ENCODE results near the gene LRRC74A.

DNA sequence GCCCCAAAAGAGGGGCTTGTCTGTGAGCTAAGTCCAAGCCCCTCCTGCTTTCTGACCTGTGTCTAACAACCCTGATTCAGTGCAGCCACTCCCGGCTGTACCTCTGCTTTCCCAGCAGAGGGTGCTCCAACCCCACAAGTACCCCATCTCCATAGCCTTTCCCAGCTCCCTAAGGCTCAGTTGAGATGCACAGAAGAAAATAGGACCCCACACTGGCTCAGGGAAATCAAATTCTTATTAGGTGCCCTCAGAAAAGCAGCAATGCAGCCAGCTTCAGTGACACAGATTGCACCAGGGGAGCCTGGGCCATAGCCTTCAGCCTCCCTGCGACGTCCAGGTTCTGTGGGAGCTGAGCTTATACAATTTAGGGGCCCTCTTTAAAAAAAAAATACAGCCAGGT lies 49.9 kb downstream of the LRRC74A start:
- TF ChIP-seq ZNF274 (IDR thresholded peaks at IDR 0.05; ENCODE audit: low read depth, low read length) (no peak), SUZ12 (IDR thresholded peaks at IDR 0.05; ENCODE audit: extremely low read depth, insufficient read depth, insufficient read length) (no peak)

Data from NT2/D1 (cell line).